ENCODE results near the gene CCBE1. TPM values are rescaled to one million over a fixed set of nuclear protein-coding genes. Genes with fewer than 3 reads are reported as not detected.

The CCBE1 gene
- total and polyA plus RNA-seq, 10 donors: 0.06 to 0.93 (median 0.23) TPM

DNA sequence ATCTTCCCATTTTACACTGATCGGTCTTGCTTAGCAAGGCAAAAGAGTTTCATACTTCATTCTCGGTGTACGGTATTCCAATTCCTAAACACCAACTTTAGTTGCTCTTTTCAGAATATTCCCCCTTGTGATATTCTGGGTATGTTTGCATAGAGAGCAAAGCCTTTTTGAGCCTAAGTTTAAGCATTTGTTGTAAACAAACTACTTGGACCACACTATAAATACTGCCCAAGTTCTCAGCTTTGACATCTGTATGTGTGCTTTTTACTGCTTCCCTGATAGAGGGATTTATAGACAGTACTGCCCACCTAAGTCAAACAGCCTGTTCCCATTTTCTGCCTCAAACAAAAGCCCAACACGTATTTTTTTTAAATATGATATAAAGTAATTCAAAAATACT is 36.9 kb downstream of the CCBE1 start:
- TF ChIP-seq POLR2A (IDR thresholded peaks at IDR 0.05): no peak
- TF ChIP-seq, protein P1, sequence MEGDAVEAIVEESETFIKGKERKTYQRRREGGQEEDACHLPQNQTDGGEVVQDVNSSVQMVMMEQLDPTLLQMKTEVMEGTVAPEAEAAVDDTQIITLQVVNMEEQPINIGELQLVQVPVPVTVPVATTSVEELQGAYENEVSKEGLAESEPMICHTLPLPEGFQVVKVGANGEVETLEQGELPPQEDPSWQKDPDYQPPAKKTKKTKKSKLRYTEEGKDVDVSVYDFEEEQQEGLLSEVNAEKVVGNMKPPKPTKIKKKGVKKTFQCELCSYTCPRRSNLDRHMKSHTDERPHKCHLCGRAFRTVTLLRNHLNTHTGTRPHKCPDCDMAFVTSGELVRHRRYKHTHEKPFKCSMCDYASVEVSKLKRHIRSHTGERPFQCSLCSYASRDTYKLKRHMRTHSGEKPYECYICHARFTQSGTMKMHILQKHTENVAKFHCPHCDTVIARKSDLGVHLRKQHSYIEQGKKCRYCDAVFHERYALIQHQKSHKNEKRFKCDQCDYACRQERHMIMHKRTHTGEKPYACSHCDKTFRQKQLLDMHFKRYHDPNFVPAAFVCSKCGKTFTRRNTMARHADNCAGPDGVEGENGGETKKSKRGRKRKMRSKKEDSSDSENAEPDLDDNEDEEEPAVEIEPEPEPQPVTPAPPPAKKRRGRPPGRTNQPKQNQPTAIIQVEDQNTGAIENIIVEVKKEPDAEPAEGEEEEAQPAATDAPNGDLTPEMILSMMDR (IDR thresholded peaks at IDR 0.05 in 8 of 11, conservative IDR thresholded peaks at IDR 0.05 in 3 of 11): no peak
- TF ChIP-seq POLR2AphosphoS5 (IDR thresholded peaks at IDR 0.05): no peak
- intact Hi-C loops (cut with DNase I; ENCODE audit: low total_unique reads): no loop called here

DNA sequence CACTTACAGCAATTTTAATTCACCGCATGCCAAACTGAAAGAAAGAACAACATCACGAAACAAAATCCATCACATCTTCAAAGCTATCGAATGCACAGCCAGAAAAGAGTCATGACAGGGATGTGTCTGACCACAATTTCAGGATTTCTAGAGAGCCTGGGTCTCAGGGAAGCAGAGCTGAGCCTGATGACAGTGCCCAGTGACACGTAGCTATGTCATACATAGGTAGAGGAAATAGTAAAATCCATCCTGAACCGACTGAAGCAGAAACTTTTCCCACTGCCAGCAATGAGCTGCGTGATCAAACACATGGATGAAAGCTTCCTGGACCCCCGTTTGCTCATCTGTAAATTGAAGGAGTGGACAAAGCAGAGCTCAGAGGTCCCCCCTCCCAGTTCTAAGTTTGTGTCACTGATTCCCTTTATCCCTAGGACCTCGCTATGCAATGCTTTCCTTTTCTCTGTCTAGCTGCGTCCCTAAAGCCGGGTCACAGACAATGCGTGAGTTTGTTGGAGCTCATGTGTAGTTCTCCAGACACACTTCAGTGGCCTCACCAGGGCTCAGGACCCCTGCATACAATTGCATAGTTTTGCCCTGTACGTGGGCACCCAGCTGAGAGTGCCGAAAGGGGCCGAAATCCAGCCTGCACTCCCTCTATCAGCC is 37.6 kb downstream of the CCBE1 start:
- intact Hi-C loops (cut with DNase I; ENCODE audit: low total_unique reads): no loop called here
- TF ChIP-seq POLR2AphosphoS5 (IDR thresholded peaks at IDR 0.05) (no peak), POLR2A (IDR thresholded peaks at IDR 0.05) (no peak)
- TF ChIP-seq, protein P1 (IDR thresholded peaks at IDR 0.05 in 8 of 11, conservative IDR thresholded peaks at IDR 0.05 in 3 of 11): no peak
- Histone ChIP-seq H3K27me3 (replicated peaks in 1 of 7) (no peaks in the 10 kb centered on the region), H3K4me1 (no peaks in the 10 kb centered on the region), H3K4me3 (no peak overlapping the region), H3K36me3 (no peaks in the 10 kb centered on the region), H3K9me3 (no peaks in the 10 kb centered on the region), H3K27ac (no peak overlapping the region)
- 69 to 81% (median 71%) methylated on average over 14 of the region's 14 CpGs for WGBS, 5 donors
- DNase-seq: no peak

More for the DNA sequence above, 36.9 kb downstream of the CCBE1 start:
- no peaks in the 10 kb centered on the region for H3K4me1 ChIP-seq
- no peak overlapping the region for H3K4me3 ChIP-seq
- 72 to 83% (median 75%) methylated on average over 4 of the region's 4 CpGs for WGBS, 5 donors
- no peaks in the 10 kb centered on the region for H3K27me3 ChIP-seq (replicated peaks in 1 of 7)
- H3K27ac ChIP-seq: no peak overlapping the region
- no peak for DNase-seq
- no peaks in the 10 kb centered on the region for H3K36me3 ChIP-seq
- H3K9me3 ChIP-seq: no peaks in the 10 kb centered on the region

DNA sequence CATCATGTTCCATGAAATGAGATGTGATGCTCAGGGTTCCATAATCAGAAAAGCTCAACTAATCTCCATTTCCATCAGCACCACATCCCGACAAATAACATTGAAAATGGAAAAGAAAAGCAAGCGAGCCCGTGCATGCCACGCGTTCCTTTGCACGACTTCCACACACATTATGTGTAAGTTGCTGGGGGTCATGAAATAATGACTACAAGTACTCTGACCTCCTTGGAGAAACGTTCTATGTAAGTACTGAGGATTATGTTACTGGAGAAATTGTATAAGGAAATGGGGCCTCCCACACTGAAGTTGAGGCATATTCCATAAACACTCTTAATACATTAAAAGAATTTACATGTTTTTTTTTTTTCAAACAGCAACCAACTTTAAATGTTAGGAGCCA is 38.3 kb downstream of the CCBE1 start:
- Histone ChIP-seq H3K27me3 (replicated peaks in 1 of 7) (no peaks in the 10 kb centered on the region), H3K4me1 (no peaks in the 10 kb centered on the region), H3K27ac (no peak overlapping the region), H3K4me3 (no peak overlapping the region), H3K36me3 (no peaks in the 10 kb centered on the region), H3K9me3 (no peaks in the 10 kb centered on the region)
- intact Hi-C loops (cut with DNase I; ENCODE audit: low total_unique reads): no loop called here
- 83 to 87% (median 86%) methylated on average over 7 of the region's 7 CpGs for WGBS, 5 donors
- TF ChIP-seq POLR2A (IDR thresholded peaks at IDR 0.05) (no peak), POLR2AphosphoS5 (IDR thresholded peaks at IDR 0.05) (no peak)
- TF ChIP-seq, protein P1 (IDR thresholded peaks at IDR 0.05 in 8 of 11, conservative IDR thresholded peaks at IDR 0.05 in 3 of 11): no peak
- DNase-seq: no peak

DNA sequence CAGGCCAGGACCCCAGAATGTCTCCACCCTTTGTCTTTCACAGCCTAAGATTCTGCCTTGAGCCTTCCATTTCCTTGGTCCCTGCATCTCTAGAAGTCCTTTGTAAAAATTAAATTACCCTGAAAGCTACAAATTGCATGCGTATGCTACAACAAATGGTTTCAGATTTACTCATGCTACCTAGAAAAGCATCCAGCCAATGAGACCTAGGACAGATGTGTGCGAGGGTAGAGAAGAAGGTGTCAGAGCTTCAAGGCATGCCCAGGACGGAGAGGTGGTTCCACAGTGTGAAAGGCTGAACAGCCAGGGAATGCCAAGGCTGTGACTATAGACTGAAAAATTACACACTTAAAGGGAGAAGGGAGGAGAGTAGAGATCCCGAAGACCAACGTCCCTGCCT is 40.2 kb downstream of the CCBE1 start:
- Histone ChIP-seq H3K9me3 (no peaks in the 10 kb centered on the region), H3K4me3 (no peak overlapping the region), H3K27me3 (replicated peaks in 1 of 7) (peaks cover 0 to 5% (median 0%) of the 10 kb centered on the region in 7 donors), H3K4me1 (no peaks in the 10 kb centered on the region), H3K36me3 (no peaks in the 10 kb centered on the region), H3K27ac (no peak overlapping the region)
- 75 to 94% (median 81%) methylated on average over 5 of the region's 5 CpGs for WGBS, 5 donors
- TF ChIP-seq POLR2AphosphoS5 (IDR thresholded peaks at IDR 0.05) (no peak), POLR2A (IDR thresholded peaks at IDR 0.05) (no peak)
- TF ChIP-seq, protein P1 (IDR thresholded peaks at IDR 0.05 in 8 of 11, conservative IDR thresholded peaks at IDR 0.05 in 3 of 11): no peak
- intact Hi-C loops (cut with DNase I; ENCODE audit: low total_unique reads): no loop called here
- no peak for DNase-seq
